HepG2 (cell line): ENCODE measurements around the gene PPP2R1B.

Source experiments
- CEBPB ChIP-seq: IDR thresholded peaks from 2 replicates; pipeline ENCODE4 v1.6.1; 2011; ENCODE audit warnings: low read depth, low read length, improper control_type of control experiment, borderline replicate concordance
- CREB1 ChIP-seq, 2 experiments: fragments of 450-650 bp in 1 of 2; IDR thresholded peaks; 2 replicates each; pipeline ENCODE4 v1.6.1; 2016 to 2017; ENCODE audit warnings: control low read depth in 1 of 2, mild to moderate bottlenecking in 1 of 2, missing compliant biosample characterization in 1 of 2, missing genetic modification characterization in 1 of 2
- EP300 ChIP-seq, 3 experiments: sonication (generic) in 1 of 3; formaldehyde crosslinking in 1 of 3; IDR thresholded peaks; 2 replicates each; pipeline versions ENCODE4 v1.5.1 to v1.6.1; 2011 to 2020; ENCODE audit warnings: low read depth in 2 of 3, low read length in 2 of 3, borderline replicate concordance in 1 of 3, improper control_type of control experiment in 1 of 3, mild to moderate bottlenecking in 1 of 3, missing genetic modification reagents in 1 of 3, moderate library complexity in 1 of 3
- FOXK2 ChIP-seq: fragments of 450-650 bp; IDR thresholded peaks from 2 replicates; pipeline ENCODE4 v1.6.1; 2016
- GLI4 ChIP-seq: sonication (generic); formaldehyde crosslinking; IDR thresholded peaks from 2 replicates; pipeline ENCODE4 v1.5.1; 2020; ENCODE audit warnings: missing genetic modification reagents, mild to moderate bottlenecking, moderate library complexity, borderline replicate concordance
- JUN ChIP-seq: sonication (generic); formaldehyde crosslinking; IDR thresholded peaks from 2 replicates; pipeline ENCODE4 v1.4.0; 2020; ENCODE audit warnings: mild to moderate bottlenecking, missing genetic modification reagents
- MAFK ChIP-seq, 2 experiments: IDR thresholded peaks in 1 of 2; conservative IDR thresholded peaks in 1 of 2; 2 replicates each; pipeline ENCODE4 v1.6.1; 2011; ENCODE audit warnings: improper control_type of control experiment in 2 of 2, low read length in 2 of 2
- SMARCC2 ChIP-seq: fragments of 450-650 bp; IDR thresholded peaks from 2 replicates; pipeline ENCODE4 v1.6.1; 2017; ENCODE audit warnings: antibody characterized with exemption, mild to moderate bottlenecking
- ZNF431 ChIP-seq: sonication (generic); formaldehyde crosslinking; IDR thresholded peaks from 2 replicates; pipeline ENCODE4 v1.9.0; 2022; ENCODE audit warnings: missing genetic modification reagents, low read depth, mild to moderate bottlenecking, borderline replicate concordance
- ZNF891 ChIP-seq: sonication (generic); formaldehyde crosslinking; IDR thresholded peaks from 2 replicates; pipeline ENCODE4 v1.5.0; 2020; ENCODE audit warnings: mild to moderate bottlenecking, missing genetic modification reagents
- TF ChIP-seq, protein P1 (sequence below): sonication (generic); formaldehyde crosslinking; IDR thresholded peaks from 2 replicates; pipeline ENCODE4 v1.4.0; 2020; ENCODE audit warnings: missing genetic modification reagents
- TF ChIP-seq, protein P2 (sequence below): sonication (generic); formaldehyde crosslinking; IDR thresholded peaks from 2 replicates; pipeline ENCODE4 v1.8.1; 2023; ENCODE audit warnings: mild to moderate bottlenecking, inconsistent platforms, moderate library complexity, missing genetic modification reagents, borderline replicate concordance
- TF ChIP-seq, protein P3 (sequence below): sonication (generic); formaldehyde crosslinking; IDR thresholded peaks from 2 replicates; pipeline ENCODE4 v1.5.0; 2020; ENCODE audit warnings: mild to moderate bottlenecking, missing genetic modification reagents, moderate library complexity
- TF ChIP-seq, protein P4 (sequence below): sonication (generic); formaldehyde crosslinking; conservative IDR thresholded peaks from 2 replicates; pipeline ENCODE4 v1.5.0; 2020; ENCODE audit warnings: missing genetic modification reagents

DNA sequence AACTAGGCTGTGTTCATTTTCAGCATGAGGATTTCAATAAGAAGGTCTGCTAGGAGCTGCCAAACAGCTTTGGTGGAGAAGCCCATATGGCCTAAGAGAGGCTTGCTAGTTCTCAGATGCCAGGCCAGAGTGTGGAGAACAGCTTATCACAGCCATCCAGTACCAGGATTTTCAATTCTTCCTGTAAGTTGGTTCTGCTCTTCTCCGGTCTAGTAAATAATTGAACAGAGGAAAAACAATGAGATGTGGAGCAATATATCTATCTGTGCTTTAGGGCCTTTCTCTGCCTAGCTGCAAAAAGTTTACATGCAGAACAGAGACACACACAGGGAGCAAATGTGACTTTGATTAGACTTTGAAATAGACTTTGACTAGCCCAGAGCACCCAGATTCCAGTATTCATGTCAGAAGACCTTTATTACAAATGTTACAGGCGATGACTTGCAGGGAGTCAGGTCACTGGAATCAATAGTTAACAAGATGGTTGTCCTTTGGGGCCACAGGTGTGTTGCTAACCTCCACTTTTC lies 19.8 kb upstream of the PPP2R1B start:
- TF ChIP-seq EP300 (IDR thresholded peaks at IDR 0.05; ENCODE audit: low read depth in 2 of 2, low read length in 2 of 2) (peak in 1 of 2 experiments; percentile 19; a peak in 1 of 4 replicates), EP300 (CRISPR knock-in tag; IDR thresholded peaks at IDR 0.05; ENCODE audit: borderline replicate concordance) (no peak), CREB1 (IDR thresholded peaks at IDR 0.05) (no peak), CREB1 (CRISPR knock-in tag; IDR thresholded peaks at IDR 0.05) (peak; percentile 28; the same call in 1 of the 2 replicates), JUN (CRISPR knock-in tag) (no peak), MAFK (conservative IDR thresholded peaks at IDR 0.05 in 1 of 2, IDR thresholded peaks at IDR 0.05 in 1 of 2; ENCODE audit: low read length in 2 of 2) (no peak), FOXK2 (no peak), ZNF891 (CRISPR knock-in tag) (no peak), ZNF431 (CRISPR knock-in tag) (no peak), SMARCC2 (no peak), GLI4 (CRISPR knock-in tag) (no peak), CEBPB (peak; percentile 40; the same call in 1 of the 2 replicates)
- TF ChIP-seq, protein P1, sequence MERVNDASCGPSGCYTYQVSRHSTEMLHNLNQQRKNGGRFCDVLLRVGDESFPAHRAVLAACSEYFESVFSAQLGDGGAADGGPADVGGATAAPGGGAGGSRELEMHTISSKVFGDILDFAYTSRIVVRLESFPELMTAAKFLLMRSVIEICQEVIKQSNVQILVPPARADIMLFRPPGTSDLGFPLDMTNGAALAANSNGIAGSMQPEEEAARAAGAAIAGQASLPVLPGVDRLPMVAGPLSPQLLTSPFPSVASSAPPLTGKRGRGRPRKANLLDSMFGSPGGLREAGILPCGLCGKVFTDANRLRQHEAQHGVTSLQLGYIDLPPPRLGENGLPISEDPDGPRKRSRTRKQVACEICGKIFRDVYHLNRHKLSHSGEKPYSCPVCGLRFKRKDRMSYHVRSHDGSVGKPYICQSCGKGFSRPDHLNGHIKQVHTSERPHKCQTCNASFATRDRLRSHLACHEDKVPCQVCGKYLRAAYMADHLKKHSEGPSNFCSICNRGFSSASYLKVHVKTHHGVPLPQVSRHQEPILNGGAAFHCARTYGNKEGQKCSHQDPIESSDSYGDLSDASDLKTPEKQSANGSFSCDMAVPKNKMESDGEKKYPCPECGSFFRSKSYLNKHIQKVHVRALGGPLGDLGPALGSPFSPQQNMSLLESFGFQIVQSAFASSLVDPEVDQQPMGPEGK (CRISPR knock-in tag) = no peak
- TF ChIP-seq, protein P2, sequence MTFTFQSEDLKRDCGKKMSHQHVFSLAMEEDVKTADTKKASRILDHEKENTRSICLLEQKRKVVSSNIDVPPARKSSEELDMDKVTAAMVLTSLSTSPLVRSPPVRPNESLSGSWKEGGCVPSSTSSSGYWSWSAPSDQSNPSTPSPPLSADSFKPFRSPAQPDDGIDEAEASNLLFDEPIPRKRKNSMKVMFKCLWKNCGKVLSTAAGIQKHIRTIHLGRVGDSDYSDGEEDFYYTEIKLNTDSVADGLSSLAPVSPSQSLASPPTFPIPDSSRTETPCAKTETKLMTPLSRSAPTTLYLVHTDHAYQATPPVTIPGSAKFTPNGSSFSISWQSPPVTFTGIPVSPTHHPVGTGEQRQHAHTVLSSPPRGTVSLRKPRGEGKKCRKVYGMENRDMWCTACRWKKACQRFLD (CRISPR knock-in tag) = no peak
- TF ChIP-seq, protein P3, sequence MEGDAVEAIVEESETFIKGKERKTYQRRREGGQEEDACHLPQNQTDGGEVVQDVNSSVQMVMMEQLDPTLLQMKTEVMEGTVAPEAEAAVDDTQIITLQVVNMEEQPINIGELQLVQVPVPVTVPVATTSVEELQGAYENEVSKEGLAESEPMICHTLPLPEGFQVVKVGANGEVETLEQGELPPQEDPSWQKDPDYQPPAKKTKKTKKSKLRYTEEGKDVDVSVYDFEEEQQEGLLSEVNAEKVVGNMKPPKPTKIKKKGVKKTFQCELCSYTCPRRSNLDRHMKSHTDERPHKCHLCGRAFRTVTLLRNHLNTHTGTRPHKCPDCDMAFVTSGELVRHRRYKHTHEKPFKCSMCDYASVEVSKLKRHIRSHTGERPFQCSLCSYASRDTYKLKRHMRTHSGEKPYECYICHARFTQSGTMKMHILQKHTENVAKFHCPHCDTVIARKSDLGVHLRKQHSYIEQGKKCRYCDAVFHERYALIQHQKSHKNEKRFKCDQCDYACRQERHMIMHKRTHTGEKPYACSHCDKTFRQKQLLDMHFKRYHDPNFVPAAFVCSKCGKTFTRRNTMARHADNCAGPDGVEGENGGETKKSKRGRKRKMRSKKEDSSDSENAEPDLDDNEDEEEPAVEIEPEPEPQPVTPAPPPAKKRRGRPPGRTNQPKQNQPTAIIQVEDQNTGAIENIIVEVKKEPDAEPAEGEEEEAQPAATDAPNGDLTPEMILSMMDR (CRISPR knock-in tag) = no peak
- TF ChIP-seq, protein P4, sequence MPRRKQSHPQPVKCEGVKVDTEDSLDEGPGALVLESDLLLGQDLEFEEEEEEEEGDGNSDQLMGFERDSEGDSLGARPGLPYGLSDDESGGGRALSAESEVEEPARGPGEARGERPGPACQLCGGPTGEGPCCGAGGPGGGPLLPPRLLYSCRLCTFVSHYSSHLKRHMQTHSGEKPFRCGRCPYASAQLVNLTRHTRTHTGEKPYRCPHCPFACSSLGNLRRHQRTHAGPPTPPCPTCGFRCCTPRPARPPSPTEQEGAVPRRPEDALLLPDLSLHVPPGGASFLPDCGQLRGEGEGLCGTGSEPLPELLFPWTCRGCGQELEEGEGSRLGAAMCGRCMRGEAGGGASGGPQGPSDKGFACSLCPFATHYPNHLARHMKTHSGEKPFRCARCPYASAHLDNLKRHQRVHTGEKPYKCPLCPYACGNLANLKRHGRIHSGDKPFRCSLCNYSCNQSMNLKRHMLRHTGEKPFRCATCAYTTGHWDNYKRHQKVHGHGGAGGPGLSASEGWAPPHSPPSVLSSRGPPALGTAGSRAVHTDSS = no peak
